NCI-H1417 treated with DMSO at 0.1 percent for 48 hours (cell line): ENCODE data around the gene LTO1.
A peak's percentile ranks its signal among the peaks of the same experiment; 100 is the strongest.

Experiments used
- DNase-seq: peaks from one replicate; lab custom pipeline; 2025; lab: John Stamatoyannopoulos, UW

LTO1 gene

GRCh38 chr11:69674886-69675714, at the start of gene LTO1:
LTO1 (minus strand) TSS chr11:69675353; CDS start chr11:69675239, 114 bp downstream.
- DNase-seq: peak; percentile 83

- no peak for DNase-seq
Observed at GRCh38 chr11:69721745-69722144, 46.6 kb upstream of the LTO1 start.

GRCh38 chr11:69721106-69721505, 46.0 kb upstream of the LTO1 start:
- no peak for DNase-seq

- DNase-seq: no peak
Observed at GRCh38 chr11:69718912-69719311, 43.8 kb upstream of the LTO1 start.

- no peak for DNase-seq
Observed at GRCh38 chr11:69718147-69718546, 43.0 kb upstream of the LTO1 start.

- DNase-seq: no peak
Observed at GRCh38 chr11:69716891-69717747, 42.0 kb upstream of the LTO1 start.

GRCh38 chr11:69716099-69716498, 40.9 kb upstream of the LTO1 start:
- no peak for DNase-seq

GRCh38 chr11:69715446-69715845, 40.3 kb upstream of the LTO1 start:
- DNase-seq: no peak

- no peak for DNase-seq
Observed at GRCh38 chr11:69711822-69712801, 37.0 kb upstream of the LTO1 start.

GRCh38 chr11:69708736-69709401, 33.7 kb upstream of the LTO1 start:
- DNase-seq: no peak

GRCh38 chr11:69707176-69707575, 32.0 kb upstream of the LTO1 start:
- no peak for DNase-seq

GRCh38 chr11:69705901-69706787, 31.0 kb upstream of the LTO1 start:
- DNase-seq: no peak

- peak; percentile 28 for DNase-seq
Observed at GRCh38 chr11:69705351-69705811, 30.2 kb upstream of the LTO1 start.

GRCh38 chr11:69704508-69705253, 29.5 kb upstream of the LTO1 start:
- no peak for DNase-seq

GRCh38 chr11:69703768-69704507, 28.8 kb upstream of the LTO1 start, which contains the start of gene FGF19:
FGF19 (minus strand) TSS chr11:69704022; CDS start chr11:69703876, 146 bp downstream.
- no peak for DNase-seq

GRCh38 chr11:69703453-69703767, 28.3 kb upstream of the LTO1 start:
- DNase-seq: no peak

- DNase-seq: no peak
Observed at GRCh38 chr11:69702769-69703452, 27.8 kb upstream of the LTO1 start.

- DNase-seq: no peak
Observed at GRCh38 chr11:69702239-69702691, 27.1 kb upstream of the LTO1 start.
